GM19463 (cell line): ENCODE data around the gene TCHP.
A peak's percentile ranks its signal among the peaks of the same experiment; 100 is the strongest.
"Not testable (repeated sequence)": the region's sequence is repeated elsewhere in the genome, so short reads cannot be mapped to it uniquely, and the experiment has no call there.

Experiments used
- ATAC-seq: cut with Tn5 transposase; IDR thresholded peaks from one replicate; pipeline ENCODE4 v1.9.1; 2021; ENCODE audit warnings: mild to moderate bottlenecking, moderate library complexity; ENCODE audit not compliant: unreplicated experiment

Gene TCHP, protein sequence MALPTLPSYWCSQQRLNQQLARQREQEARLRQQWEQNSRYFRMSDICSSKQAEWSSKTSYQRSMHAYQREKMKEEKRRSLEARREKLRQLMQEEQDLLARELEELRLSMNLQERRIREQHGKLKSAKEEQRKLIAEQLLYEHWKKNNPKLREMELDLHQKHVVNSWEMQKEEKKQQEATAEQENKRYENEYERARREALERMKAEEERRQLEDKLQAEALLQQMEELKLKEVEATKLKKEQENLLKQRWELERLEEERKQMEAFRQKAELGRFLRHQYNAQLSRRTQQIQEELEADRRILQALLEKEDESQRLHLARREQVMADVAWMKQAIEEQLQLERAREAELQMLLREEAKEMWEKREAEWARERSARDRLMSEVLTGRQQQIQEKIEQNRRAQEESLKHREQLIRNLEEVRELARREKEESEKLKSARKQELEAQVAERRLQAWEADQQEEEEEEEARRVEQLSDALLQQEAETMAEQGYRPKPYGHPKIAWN

DNA sequence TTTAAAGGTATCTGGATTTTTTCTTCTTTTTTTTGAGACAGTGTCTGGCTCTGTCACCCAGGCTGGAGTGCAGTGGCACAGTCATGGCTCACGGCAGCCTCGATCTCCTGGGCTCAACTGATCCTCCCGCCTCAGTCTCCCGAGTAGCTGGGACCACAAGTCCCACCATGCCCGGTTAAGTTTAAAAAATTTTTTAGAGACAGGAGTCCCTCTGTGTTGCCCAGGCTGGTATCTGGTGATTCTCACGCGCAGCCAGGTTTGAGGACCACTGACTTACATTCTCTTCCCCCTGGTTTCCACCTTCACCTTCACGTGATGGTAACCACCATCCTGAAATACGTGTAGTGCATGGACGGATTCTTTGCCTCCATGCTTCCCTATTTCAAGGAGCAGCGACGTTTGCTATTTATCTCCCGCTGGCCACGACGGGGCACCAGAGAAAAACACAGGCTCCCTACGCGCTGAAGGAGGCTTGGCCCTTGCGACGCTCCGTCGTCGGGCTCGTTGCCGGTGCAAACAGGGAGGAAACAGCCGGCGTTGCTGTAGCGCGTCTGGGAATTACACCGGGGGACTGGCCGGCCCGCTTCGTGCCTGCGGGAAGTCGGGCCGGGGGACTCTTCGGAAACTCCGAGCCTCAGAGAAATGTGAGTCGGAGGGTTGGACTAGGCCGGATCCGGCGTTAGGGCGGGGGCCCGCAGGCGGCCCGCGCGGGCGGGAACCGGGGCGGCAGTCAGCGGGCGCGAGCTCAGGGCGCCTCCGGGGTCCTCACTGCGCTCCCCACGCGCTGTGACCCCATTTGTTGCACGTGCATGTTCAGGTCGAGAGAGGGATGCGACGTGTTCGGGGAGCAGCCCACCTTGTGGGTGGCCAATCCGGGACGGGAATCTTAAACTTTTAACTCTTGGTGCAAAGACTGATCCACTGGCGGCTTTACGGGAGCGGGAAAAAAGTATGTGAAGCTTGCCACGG lies at the start of gene TCHP:
TCHP (plus strand) TSS at position 492 of the 969 bp plus-strand sequence. CDS start 2,753 bp downstream, outside the sequence.
- peak; percentile 71 for ATAC-seq

DNA sequence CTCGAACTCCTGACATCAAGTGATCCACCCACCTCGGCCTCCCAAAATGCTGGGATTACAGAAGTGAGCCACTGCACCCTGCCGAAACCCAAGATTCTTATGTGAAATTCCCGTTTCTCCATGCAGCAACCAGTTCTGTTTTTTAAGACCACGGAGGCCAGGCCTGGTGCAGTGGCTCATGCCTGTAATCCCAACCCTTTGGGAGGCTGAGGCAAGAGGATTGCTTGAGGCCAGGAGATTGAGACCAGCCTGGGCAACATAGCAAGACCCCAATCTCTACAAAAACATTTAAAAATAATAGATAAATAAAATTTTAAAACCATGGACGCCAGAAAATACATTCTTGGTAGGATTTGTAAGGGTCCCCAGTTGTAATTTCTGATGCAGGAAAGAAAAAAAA lies 49.6 kb upstream of the TCHP start:
- not testable (repeated sequence) for ATAC-seq

DNA sequence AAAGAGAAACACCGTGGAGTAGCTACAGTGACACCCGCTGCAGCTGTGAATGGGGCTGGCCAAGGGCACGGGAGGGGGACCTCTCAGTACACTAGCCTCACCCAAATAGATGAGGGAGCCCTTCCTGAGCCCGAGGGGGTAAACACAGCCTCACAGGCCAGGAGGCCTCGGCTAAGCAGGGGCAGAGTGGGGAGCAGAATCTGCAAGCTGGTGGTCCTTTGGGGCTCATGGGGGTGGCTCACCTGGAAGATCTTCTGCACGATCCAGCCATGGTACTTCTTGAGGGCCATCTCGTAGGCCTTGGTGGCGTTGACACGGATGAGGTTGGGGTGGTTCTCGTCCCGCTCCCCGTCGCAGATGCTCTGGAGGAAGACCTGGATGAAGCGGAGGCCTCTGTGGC lies 44.7 kb upstream of the TCHP start:
- ATAC-seq, result no peak

DNA sequence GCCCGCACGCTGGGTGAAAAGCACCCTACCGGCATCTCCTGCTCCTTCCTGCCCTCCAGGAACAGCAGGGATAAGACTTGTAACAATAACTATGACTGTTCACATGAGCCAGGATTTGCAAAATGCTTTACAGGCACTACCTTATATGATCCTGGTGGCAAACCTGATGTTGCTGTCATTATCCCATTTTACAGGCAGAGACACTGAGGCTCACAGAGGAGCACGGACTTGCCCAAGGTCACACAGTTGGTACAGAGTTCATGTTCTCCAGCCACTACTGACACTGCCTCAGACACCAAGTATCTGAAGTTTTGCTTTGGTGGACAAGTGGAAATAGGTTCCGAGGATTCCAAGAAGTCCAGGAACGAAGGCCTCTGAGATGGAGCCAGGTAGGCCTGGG lies 42.4 kb upstream of the TCHP start:
- ATAC-seq, result no peak

DNA sequence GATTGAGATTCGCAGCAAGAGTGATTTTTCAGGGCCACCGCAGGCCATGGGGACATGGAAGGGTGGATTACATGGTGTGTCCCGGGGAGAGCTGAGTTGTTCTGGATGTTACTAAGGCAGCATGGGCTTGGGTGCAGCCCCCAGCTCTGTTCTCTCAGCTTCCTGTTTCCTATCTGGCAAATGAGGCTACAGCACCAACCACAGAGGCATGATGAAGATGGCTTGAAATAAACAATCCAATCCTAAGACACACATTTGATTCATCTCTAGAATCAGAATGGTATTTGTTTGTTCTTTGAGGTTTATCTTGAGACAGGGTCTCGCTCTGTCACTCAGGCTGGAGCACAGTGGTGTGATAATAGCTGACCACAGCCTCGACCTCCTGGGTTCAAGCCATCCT lies 41.3 kb upstream of the TCHP start:
- no peak for ATAC-seq

DNA sequence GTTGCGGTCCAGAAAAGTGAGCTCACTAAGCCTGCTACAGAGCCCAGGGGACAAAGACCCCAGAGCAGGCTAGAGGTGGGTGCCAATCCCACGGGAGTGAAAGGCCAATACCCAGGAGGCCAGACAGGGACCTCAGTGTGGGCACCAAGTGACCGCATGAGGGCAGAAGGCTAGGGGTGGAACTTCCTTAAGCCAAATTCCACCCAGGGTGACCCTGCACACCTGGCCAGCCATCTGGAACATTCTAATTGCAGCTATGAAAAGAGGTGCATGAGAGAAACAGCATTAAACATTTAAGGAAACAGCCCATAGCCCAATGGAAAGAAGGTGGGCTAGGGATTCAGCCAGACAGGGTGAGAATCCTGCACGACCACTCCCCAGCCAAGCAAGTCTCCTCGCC lies 39.1 kb upstream of the TCHP start:
- ATAC-seq, result no peak

DNA sequence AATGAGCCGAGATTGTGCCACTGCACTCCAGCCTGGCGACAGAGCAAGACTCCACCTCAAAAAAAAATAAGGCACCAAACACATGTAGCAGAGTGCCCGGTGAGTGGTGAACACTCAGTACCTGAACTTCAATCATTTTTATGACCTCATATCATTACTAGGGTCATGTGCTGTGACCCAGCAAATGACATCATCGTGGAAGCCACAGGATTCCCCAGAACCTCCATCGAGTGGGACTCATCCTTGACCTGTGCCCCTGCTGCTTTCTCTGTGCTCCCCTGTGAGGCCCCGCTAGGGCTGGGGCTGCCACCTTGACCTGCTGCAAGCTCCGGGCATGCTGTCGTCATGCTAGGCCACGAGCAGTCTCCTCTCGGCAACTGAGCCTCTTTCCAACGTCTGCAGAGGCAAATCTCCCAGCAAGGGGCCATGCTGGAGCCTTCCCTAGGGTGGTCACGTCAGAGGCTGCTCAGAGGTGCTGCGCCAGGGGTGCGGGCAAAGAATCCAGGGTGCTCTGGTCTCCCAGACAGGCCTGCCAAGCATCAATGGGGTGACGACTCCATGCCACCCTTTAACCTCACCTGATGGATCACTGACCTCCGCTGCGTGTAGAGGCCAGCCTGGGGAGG lies 38.3 kb upstream of the TCHP start:
- ATAC-seq, result no peak

DNA sequence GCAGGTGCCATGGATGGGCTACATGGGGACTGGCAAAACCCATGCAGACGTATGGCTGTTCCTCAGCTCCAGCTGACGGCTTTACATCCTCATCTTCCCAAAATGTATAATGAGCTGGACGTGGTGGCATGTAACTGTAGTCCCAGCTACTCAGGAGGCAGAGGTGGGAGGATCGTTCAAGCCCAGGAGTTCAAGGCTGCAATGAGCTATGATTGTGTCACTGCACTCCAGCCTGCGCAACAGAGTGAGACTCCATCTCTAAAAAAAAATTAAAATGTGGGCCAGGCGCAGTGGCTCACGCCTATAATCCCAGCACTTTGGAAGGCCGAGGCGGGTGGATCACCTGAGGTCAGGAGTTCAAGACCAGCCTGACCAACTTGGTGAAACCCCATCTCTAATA lies 37.6 kb upstream of the TCHP start:
- not testable (repeated sequence) for ATAC-seq

DNA sequence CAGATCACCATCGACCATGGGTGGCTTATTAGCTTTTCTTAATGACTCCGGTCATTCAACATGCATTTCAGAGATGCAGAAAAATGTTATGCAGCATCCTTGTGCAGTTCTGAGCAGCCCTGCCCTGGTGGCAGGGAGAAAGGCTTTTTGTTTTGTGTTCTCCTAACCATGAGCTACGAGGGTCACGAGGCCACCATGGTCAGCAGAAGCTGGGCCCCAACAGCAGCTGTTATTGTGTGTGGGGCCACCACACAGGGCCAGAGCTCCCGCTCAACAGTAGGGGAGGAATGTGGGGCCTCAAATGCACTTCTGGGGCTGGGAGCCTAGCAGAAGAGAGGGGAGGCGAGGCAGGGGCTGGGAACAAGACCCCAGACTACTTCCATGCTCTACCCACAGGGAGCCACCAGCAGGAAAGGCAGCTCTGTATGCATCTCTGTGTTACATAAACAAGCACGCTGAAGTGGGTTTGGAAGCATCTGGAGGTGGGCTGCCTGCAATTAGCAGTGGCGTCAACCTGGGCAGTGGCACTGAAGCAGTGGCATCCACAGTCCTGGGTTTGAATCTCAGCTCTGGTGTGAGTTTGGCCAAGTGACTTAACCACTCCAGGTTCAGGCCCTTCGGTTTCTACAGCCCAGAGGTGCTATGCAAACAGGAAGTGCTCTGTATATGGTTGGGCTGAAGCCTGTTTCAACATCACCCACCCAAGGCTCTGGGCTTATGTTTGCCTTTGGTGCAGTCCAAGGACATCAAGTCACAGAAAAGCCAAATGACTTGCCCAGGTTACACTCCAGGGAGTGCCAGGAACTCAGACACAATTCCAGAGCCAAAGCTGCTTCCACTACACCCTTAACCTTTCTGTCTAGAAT lies 36.0 kb upstream of the TCHP start:
- ATAC-seq, result no peak

DNA sequence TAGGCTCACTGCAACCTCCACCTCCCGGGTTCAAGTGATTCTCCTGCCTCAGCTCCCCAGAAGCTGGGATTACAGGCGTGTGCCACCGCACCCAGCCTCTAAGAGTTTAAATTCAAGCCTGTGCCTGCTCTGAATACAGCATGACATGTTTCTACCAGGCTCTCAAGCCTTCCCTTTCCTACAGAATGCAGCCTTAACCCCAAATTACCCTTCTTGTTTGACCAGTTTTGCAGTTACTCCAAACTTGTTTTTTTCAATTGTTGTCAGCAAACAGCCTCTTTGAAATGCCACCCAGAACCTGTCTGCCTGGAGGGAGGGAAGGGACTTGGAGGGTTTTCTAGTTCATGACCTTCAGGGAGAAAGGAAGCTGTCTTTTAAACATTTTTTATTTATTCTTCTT lies 35.2 kb upstream of the TCHP start:
- no peak for ATAC-seq

DNA sequence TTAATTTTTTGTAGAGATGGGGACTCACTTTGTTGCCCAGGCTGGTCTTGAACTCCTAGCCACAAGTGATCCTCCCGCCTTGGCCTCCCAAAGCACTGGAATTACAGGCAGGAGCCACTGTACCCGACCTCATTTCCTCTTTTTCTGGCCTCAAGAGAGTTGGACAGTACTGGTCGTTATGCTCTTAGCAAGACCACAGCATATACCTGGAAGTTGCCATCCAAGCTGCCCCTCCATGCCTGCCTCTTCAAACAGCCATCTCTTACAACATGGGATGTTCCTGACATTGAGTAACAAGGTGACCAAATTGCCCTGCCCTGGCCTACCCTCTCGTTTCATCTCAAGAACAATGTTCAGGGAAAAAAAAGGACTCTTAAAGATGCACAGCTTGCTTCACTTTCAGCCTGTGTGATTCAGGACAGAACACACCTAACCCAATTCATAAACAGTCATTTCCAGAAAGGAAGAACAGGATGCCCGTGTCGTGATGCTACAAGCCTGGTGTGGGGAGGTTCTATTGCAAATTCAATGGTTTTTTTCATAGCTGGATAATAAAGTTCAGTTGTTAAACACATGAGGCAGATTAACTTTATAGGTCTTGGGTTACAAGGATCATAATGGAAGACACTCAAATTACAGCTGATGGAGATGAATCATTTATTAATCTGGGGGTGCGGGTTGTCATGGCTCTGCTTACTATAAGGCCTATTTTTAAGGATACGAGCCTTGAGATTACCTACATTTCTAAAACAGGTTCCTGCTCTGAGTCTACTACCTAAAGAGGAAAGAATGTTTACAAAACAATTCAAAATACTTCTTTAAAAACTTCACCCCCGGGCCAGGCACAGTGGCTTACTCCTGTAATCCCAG lies 31.7 kb upstream of the TCHP start:
- ATAC-seq, result no peak

DNA sequence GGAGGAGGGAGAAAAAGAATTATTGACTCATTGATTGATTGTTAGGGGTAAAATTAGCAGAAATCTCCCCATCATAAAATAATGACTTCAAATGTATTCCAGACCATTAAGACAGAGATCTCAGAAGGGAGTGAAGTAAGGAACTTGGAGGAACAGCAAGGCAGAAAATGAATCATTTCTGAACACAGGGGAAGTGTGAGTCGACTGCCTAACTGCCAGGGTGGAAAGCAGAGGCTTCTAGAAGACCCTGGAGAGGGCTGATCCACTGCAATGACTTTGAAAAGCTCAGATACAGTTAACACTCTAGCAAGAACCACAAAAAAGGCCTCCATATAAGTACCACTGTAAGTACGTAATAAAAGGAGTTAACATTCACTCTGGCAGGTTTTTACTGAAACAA lies 29.4 kb upstream of the TCHP start:
- ATAC-seq, result no peak

DNA sequence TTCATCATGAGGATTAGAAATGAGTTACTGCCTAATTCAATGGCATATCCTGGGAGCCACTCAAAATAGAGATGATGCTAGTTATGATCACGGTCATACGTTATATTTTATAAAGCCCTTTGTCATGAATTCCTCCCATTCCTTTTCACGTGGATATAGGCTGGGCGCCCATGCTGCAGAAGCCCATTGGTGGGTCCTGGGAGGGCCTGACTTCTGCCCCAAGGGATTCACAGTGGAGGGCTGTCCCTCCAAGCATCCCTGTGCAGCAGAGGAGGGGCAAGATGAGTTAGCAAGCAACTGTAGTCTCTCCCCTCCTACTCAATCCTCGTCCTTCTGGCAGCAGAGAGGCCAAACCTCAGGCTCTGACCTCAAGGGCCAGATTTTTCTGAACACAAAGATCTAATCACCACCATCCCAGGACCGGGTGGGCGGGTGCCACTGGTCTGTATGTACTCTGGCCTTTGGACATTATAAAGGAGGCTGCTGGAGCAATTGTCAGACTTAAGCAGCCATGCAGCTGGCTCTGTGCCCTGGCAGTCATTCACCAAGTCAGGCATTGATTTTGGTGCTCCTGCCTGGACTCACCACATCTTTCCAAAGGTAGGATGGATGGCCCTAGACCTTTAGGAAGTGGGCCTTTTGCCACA lies 28.3 kb upstream of the TCHP start:
- no peak for ATAC-seq

DNA sequence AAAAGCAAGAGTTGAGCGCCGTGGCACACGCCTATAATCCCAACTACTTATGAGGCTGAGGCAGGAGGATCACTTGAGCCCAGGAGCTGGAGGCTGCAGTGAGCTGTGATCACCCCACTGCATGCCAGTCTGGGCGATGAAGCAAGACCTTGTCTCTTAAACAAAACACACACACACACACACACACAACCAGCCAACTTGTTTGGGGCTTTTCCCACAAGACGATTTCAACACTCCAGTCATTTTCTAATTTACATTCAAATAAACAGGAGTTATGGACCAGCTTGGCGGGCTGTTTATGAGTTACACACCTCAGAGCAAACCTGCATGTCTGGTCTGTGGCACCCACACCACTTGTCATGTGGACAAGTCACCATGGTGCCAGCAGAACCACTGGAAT lies 26.4 kb upstream of the TCHP start:
- no peak for ATAC-seq

DNA sequence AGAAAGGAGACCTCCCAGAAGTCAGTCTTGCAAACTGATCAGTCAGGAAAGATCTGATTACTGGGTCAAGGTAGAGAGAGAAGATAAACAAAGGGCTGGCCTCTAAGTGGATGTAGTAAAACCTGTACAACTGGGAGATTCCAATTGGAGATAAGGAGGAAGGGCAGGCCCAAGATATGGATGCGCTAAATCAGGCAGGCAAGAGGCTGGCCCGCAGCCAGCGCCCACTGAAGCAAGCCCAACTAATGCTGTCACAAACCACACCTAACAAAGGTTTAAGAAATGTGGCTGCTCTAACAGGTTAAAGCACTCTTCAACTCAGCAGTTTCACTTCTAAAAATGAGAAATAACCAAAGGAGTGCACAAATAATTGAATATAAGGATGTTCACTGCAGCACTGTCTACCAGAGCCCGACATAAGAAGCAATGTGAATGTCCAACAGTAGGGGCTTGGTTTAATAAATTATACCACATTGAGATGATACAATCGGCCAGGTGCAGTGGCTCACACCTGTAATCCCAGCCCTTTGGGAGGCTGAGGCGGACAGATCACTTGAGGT lies 24.4 kb upstream of the TCHP start:
- ATAC-seq, result no peak

DNA sequence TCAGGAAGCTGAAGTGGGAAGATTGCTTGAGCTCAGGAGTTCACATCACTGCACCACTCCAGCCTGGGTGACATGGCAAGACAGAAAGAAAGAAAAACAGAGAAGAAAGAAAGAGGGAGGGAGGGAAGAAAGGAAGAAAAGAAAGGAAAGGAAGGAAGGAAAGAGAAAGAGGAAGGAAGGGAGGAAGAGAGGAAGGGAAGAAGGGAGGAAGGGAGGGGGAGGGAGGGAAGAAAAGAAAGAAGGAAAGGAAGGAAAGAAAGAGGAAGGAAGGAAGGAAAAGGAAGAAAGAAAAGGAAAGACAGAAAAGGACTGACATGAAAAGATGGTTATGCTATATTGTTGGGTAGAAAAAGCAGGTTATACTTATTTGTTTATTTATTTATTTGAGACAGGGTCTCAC lies 23.7 kb upstream of the TCHP start:
- ATAC-seq, result no peak

DNA sequence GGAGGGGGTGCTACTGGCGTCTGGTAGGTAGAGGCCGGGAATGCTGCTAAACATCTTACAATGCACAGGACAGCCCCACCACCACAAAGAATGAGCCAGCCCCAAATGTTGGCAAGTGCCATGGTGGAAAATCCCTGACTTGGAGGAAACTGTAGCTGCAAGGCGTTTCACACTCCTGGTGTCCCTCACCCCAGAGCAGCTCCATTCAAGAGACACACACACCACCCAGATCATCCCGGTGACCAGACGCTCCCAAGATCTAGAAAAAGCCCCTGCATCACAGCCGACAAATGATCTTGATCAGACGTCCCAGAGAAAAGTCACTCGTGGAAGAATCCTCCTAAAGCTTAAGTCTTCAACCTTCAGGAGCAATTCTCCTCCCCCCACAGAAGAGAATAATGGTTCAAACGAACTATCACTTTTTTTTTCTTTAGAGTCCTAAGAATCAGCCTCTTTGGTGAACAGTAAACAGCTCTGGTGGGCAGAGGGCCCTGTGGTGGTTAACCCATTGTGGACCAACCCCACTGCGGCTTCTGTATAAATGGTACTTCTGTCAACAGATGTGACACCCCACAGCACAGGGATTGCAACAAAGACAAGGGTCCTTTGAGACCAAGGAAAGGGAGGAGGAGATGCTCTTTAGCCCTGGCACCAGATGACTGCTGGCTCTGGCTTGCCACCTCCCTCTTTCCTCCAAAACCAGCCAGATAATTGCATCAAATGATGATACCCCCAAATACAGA lies 22.4 kb upstream of the TCHP start:
- ATAC-seq, result no peak

DNA sequence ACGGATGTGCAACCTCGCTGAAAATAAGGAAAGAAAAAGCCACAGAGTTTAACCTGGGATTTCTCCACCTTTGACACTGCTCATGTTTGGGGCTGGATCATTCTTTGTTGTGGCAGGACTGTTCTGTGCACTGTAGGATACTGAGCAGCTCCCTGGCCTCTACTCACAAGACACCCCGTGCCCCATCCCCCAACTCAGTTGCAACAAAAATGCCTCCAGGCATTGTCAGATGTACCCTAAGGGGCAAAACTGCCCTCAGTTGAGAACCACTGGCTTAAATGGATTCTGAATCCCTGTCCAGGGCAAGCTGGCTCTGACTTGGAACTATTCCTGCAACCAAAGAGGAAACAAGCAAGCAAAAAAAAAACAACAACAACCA lies 21.8 kb upstream of the TCHP start:
- no peak for ATAC-seq
